Muscle layer of duodenum (tissue), 2 donors: ENCODE results near the gene RELN.
"Not testable (repeated sequence)": the region's sequence is repeated elsewhere in the genome, so short reads cannot be mapped to it uniquely, and the experiment has no call there.

Source experiments
- H3K27ac ChIP-seq: one replicate; pipeline ENCODE4 v1.7.0; 2013; ENCODE audit warnings: mild to moderate bottlenecking, low read length
- H3K27me3 ChIP-seq: one replicate; pipeline ENCODE4 v1.7.0; 2013; ENCODE audit warnings: low read depth, mild to moderate bottlenecking, control low read depth, low read length
- H3K36me3 ChIP-seq, 2 donors: one replicate each; pipeline ENCODE4 v1.7.0; 2013; ENCODE audit warnings: low read length in 2 of 2, control low read depth in 1 of 2, mild to moderate bottlenecking in 1 of 2; ENCODE audit not compliant: insufficient read depth in 2 of 2, control insufficient read depth in 1 of 2
- H3K4me1 ChIP-seq, 2 donors: one replicate each; pipeline ENCODE4 v1.7.0; 2013; ENCODE audit warnings: low read length in 2 of 2, mild to moderate bottlenecking in 2 of 2, control low read depth in 1 of 2, moderate library complexity in 1 of 2; ENCODE audit not compliant: insufficient read depth in 2 of 2, control insufficient read depth in 1 of 2
- H3K4me3 ChIP-seq, 2 donors: one replicate each; pipeline ENCODE4 v1.7.0; 2013; ENCODE audit warnings: low read length in 2 of 2, low read depth in 1 of 2, mild to moderate bottlenecking in 1 of 2
- H3K9me3 ChIP-seq, 2 donors: one replicate each; pipeline ENCODE4 v1.7.0; 2013; ENCODE audit warnings: low read length in 2 of 2, control low read depth in 1 of 2, mild to moderate bottlenecking in 1 of 2; ENCODE audit not compliant: control insufficient read depth in 1 of 2
- donor health status: healthy.

The RELN gene

GRCh38 chr7:103824251-103824650 lies 165.2 kb downstream of the RELN start:
- H3K27me3 ChIP-seq = no peaks in the 10 kb centered on the region
- no peak overlapping the region for H3K27ac ChIP-seq
- H3K36me3 ChIP-seq = no peaks in the 10 kb centered on the region
- H3K4me3 ChIP-seq = no peak overlapping the region
- no peaks in the 10 kb centered on the region for H3K4me1 ChIP-seq
- H3K9me3 ChIP-seq = peaks cover 0 to 2% of the 10 kb centered on the region in 2 donors

- H3K36me3 ChIP-seq = no peaks in the 10 kb centered on the region
- H3K4me3 ChIP-seq = no peak overlapping the region
- H3K9me3 ChIP-seq = peaks cover 0 to 2% of the 10 kb centered on the region in 2 donors
- H3K27ac ChIP-seq = no peak overlapping the region
- H3K4me1 ChIP-seq = no peaks in the 10 kb centered on the region
- no peaks in the 10 kb centered on the region for H3K27me3 ChIP-seq
Observed at GRCh38 chr7:103823084-103823483, 166.4 kb downstream of the RELN start.

GRCh38 chr7:103821092-103821491 lies 168.4 kb downstream of the RELN start:
- no peaks in the 10 kb centered on the region for H3K36me3 ChIP-seq
- H3K4me1 ChIP-seq = no peaks in the 10 kb centered on the region

GRCh38 chr7:103815972-103816371 lies 173.5 kb downstream of the RELN start:
- H3K36me3 ChIP-seq = not testable (repeated sequence)

More at GRCh38 chr7:103821092-103821491, 168.4 kb downstream of the RELN start:
- H3K27ac ChIP-seq = no peak overlapping the region
- H3K4me3 ChIP-seq = no peak overlapping the region
- peaks cover 0 to 2% of the 10 kb centered on the region in 2 donors for H3K9me3 ChIP-seq
- no peaks in the 10 kb centered on the region for H3K27me3 ChIP-seq

GRCh38 chr7:103813970-103814369 lies 175.5 kb downstream of the RELN start:
- H3K27ac ChIP-seq = no peak overlapping the region
- no peaks in the 10 kb centered on the region for H3K36me3 ChIP-seq
- H3K4me1 ChIP-seq = no peaks in the 10 kb centered on the region
- no peaks in the 10 kb centered on the region for H3K9me3 ChIP-seq
- no peaks in the 10 kb centered on the region for H3K27me3 ChIP-seq
- H3K4me3 ChIP-seq = no peak overlapping the region

More at GRCh38 chr7:103815972-103816371, 173.5 kb downstream of the RELN start:
- H3K4me3 ChIP-seq, H3K4me1 ChIP-seq, H3K27me3 ChIP-seq, H3K27ac ChIP-seq, H3K9me3 ChIP-seq: not testable (repeated sequence)

- Histone ChIP-seq H3K4me1 (no peaks in the 10 kb centered on the region), H3K27me3 (no peaks in the 10 kb centered on the region), H3K27ac (no peak overlapping the region), H3K9me3 (no peaks in the 10 kb centered on the region), H3K4me3 (no peak overlapping the region), H3K36me3 (no peaks in the 10 kb centered on the region)
Observed at GRCh38 chr7:103811997-103812396, 177.5 kb downstream of the RELN start.

GRCh38 chr7:103811290-103811689 lies 178.2 kb downstream of the RELN start:
- no peaks in the 10 kb centered on the region for H3K4me1 ChIP-seq
- H3K9me3 ChIP-seq = no peaks in the 10 kb centered on the region
- H3K36me3 ChIP-seq = no peaks in the 10 kb centered on the region
- no peak overlapping the region for H3K27ac ChIP-seq
- no peaks in the 10 kb centered on the region for H3K27me3 ChIP-seq
- no peak overlapping the region for H3K4me3 ChIP-seq

GRCh38 chr7:103810112-103810744 lies 179.2 kb downstream of the RELN start:
- Histone ChIP-seq H3K27ac (no peak overlapping the region), H3K4me1 (no peaks in the 10 kb centered on the region), H3K27me3 (no peaks in the 10 kb centered on the region), H3K4me3 (no peak overlapping the region), H3K9me3 (no peaks in the 10 kb centered on the region), H3K36me3 (no peaks in the 10 kb centered on the region)

- Histone ChIP-seq H3K4me3 (no peak overlapping the region), H3K27ac (no peak overlapping the region), H3K36me3 (no peaks in the 10 kb centered on the region), H3K27me3 (no peaks in the 10 kb centered on the region), H3K4me1 (no peaks in the 10 kb centered on the region), H3K9me3 (no peaks in the 10 kb centered on the region)
Observed at GRCh38 chr7:103809229-103809994, 180.0 kb downstream of the RELN start.

GRCh38 chr7:103805346-103805745 lies 184.1 kb downstream of the RELN start:
- H3K36me3 ChIP-seq = no peaks in the 10 kb centered on the region
- no peaks in the 10 kb centered on the region for H3K4me1 ChIP-seq
- H3K4me3 ChIP-seq = no peak overlapping the region
- H3K27ac ChIP-seq = no peak overlapping the region
- no peaks in the 10 kb centered on the region for H3K27me3 ChIP-seq
- H3K9me3 ChIP-seq = no peaks in the 10 kb centered on the region

GRCh38 chr7:103803631-103804030 lies 185.8 kb downstream of the RELN start:
- no peaks in the 10 kb centered on the region for H3K9me3 ChIP-seq
- no peak overlapping the region for H3K27ac ChIP-seq
- H3K36me3 ChIP-seq = no peaks in the 10 kb centered on the region
- no peaks in the 10 kb centered on the region for H3K27me3 ChIP-seq
- no peaks in the 10 kb centered on the region for H3K4me1 ChIP-seq
- H3K4me3 ChIP-seq = no peak overlapping the region
